Keratinocyte (primary cell): ENCODE results near the gene PPAT. TPM values are rescaled to one million over a fixed set of nuclear protein-coding genes. Genes with fewer than 3 reads are reported as not detected.
A peak's percentile ranks its signal among the peaks of the same experiment; 100 is the strongest.

Experiments
- DNase-seq: peaks from one replicate; pipeline ENCODE4 v3.0.0-alpha.2; 2011; ENCODE audit warnings: low read depth, missing footprints, low spot score
- FAIRE-seq: peaks from 2 replicates; lab custom pipeline; 2011; peaks lifted over from hg19 to GRCh38; lab: Jason Lieb, UNC
- H2AFZ ChIP-seq: 2 replicates; pipeline ENCODE4 v1.6.0; 2012; ENCODE audit warnings: low read length, control low read depth, inconsistent platforms; ENCODE audit not compliant: control insufficient read depth
- H3K27ac ChIP-seq: 2 replicates; pipeline ENCODE4 v1.5.1; 2011; ENCODE audit warnings: low read length; ENCODE audit not compliant: control insufficient read depth, insufficient read depth
- H3K27me3 ChIP-seq: 3 replicates; pipeline ENCODE4 v1.6.0; 2011; ENCODE audit warnings: low read length; ENCODE audit not compliant: control insufficient read depth, insufficient read depth; ENCODE audit errors: extremely low read depth
- H3K36me3 ChIP-seq, 2 experiments: 2 replicates in 1 of 2; 3 replicates in 1 of 2; pipeline ENCODE4 v1.5.1; 2011; ENCODE audit warnings: low read length in 2 of 2, mild to moderate bottlenecking in 1 of 2; ENCODE audit not compliant: control insufficient read depth in 2 of 2, insufficient read depth in 2 of 2; ENCODE audit errors: extremely low read depth in 1 of 2
- H3K4me1 ChIP-seq: 3 replicates; pipeline ENCODE4 v1.5.1; 2011; ENCODE audit warnings: low read length; ENCODE audit not compliant: control insufficient read depth, insufficient read depth; ENCODE audit errors: extremely low read depth
- H3K4me2 ChIP-seq: 3 replicates; pipeline ENCODE4 v1.6.0; 2011; ENCODE audit warnings: low read depth, low read length; ENCODE audit not compliant: control insufficient read depth, insufficient read depth; ENCODE audit errors: extremely low read depth
- H3K4me3 ChIP-seq, 3 experiments: fragments of 200-600 bp in 1 of 3; sonication (generic) in 1 of 3; 2 replicates in 2 of 3; 3 replicates in 1 of 3; pipeline ENCODE4 v1.5.1; 2011 to 2016; ENCODE audit warnings: low read length in 3 of 3, mild to moderate bottlenecking in 3 of 3, control low read depth in 2 of 3, inconsistent platforms in 1 of 3, low read depth in 1 of 3, mixed read lengths in 1 of 3, mixed run types in 1 of 3, moderate library complexity in 1 of 3; ENCODE audit not compliant: control insufficient read depth in 2 of 3, insufficient read depth in 2 of 3; ENCODE audit errors: extremely low read depth in 1 of 3
- H3K79me2 ChIP-seq: 2 replicates; pipeline ENCODE4 v1.6.0; 2012; ENCODE audit warnings: low read length; ENCODE audit not compliant: control insufficient read depth, insufficient read depth
- H3K9ac ChIP-seq: 3 replicates; pipeline ENCODE4 v1.6.0; 2011; ENCODE audit warnings: low read length; ENCODE audit not compliant: control insufficient read depth, insufficient read depth; ENCODE audit errors: extremely low read depth
- H3K9me1 ChIP-seq: 3 replicates; pipeline ENCODE4 v1.6.0; 2011; ENCODE audit warnings: low read length; ENCODE audit not compliant: control insufficient read depth, insufficient read depth; ENCODE audit errors: extremely low read depth
- H3K9me3 ChIP-seq: 2 replicates; pipeline ENCODE4 v1.5.1; 2012; ENCODE audit warnings: low read depth, low read length; ENCODE audit not compliant: control insufficient read depth
- H4K20me1 ChIP-seq: 3 replicates; pipeline ENCODE4 v1.6.0; 2011; ENCODE audit warnings: low read length; ENCODE audit not compliant: control insufficient read depth, insufficient read depth; ENCODE audit errors: extremely low read depth
- EZH2 ChIP-seq: IDR thresholded peaks from one replicate; pipeline ENCODE4 v1.6.1; 2012; ENCODE audit warnings: inconsistent platforms, mild to moderate bottlenecking, low read length, moderate library complexity
- dilution Hi-C: fragments of 300-500 bp; cut with MboI; formaldehyde crosslinking; loops from one replicate; pipeline ENCODE4 v1.7.0; 2020; ENCODE audit warnings: low sequenced_read_pairs; ENCODE audit not compliant: extremely low pct_ligation_motif_present
- polyA plus RNA-seq, 5 experiments: library from polyadenylated mRNA; depleted of rRNA in 3 of 5; stranded (reverse) in 3 of 5; stranded (forward) in 1 of 5; unstranded in 1 of 5; fragments of >200 nt; gene quantifications; 1 replicate in 1 of 5; 2 replicates in 3 of 5; 3 replicates in 1 of 5; pipeline versions ENCODE4 v1.2.1 to v1.2.3, GENCODE V29; 2011 to 2012; ENCODE audit warnings: missing spikeins in 2 of 5, low read depth in 1 of 5, low replicate concordance in 1 of 5
- TF ChIP-seq, protein P1 (sequence below), 3 experiments: IDR thresholded peaks in 1 of 3; conservative IDR thresholded peaks in 1 of 3; optimal IDR thresholded peaks in 1 of 3; 2 replicates in 2 of 3; 3 replicates in 1 of 3; pipeline versions ENCODE3 to v1.5.1; 2011; ENCODE audit warnings: low read length in 3 of 3, mild to moderate bottlenecking in 3 of 3, moderate library complexity in 2 of 3, control low read depth in 1 of 3, inconsistent platforms in 1 of 3; ENCODE audit not compliant: insufficient read depth in 2 of 3; ENCODE audit errors: extremely low read depth in 1 of 3

PPAT gene
- polyA plus RNA-seq, 1 donor (not counting 4 experiments of a cell fraction or from before 2014, with no cell fraction given) = 24.9 TPM

DNA sequence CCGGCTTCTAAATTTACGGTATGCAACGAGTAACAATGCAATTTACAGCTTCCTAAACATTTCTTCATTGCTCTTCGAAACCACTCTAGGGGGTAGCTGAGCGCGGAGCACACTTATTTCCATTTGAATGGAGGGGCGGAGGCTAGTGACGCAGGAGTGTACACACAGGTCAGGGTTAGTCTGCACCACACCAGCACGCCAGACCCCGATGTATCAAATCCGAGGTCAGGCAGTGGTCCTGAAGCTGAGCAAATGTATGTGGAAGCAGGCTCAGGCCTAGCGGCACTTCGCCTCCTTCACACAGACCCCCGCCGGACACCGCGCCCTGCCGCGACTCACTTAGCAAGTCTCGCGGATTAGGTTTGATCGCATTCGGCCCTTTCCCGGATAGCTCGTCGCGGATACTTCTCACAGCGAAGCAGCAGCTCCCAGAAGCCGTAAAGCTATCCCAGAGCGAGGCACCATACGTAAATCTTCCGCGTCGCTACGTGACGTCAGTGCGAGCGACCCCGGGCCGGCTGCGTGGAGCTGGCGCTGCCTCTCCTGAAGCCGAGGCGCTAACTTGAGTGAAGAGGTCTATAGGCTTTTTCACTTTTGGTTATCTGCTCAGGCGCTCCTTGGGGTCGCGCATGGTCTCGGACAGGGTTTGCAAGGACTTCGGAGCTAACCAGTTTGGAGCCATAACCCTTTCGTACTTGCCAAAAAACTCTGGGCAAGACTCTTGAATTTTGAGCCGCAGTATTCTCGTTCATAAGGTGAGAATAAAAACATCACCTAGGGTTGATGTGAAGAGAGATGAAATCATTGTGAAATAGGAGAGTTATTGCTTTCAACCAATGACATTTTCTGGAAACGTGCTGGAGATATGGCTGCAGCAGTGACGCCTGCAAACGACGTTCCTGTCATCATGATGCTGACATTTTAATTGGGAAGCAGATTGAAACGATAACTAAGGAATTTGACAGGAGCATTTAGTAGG, 48.1 kb downstream of the PPAT start, which contains the start of gene AASDH:
Gene AASDH (minus strand): TSS at position 469 of the 979 bp plus-strand sequence. CDS start 3,192 bp downstream, outside the sequence.
- no peaks in the 10 kb centered on the region for H3K36me3 ChIP-seq
- peak within 1 kb of the TSS; percentile 95 for H3K4me2 ChIP-seq
- peak within 1 kb of the TSS; percentile 99 for H2AFZ ChIP-seq
- peak; percentile 50 for DNase-seq
- peak within 1 kb of the TSS; percentile 97 for H3K9ac ChIP-seq
- no peaks in the 10 kb centered on the region for H4K20me1 ChIP-seq
- H3K79me2 ChIP-seq = peaks cover 22% of the 10 kb centered on the region
- H3K4me3 ChIP-seq = peak within 1 kb of the TSS; percentile 64 to 98 (median 96)
- no peak for TF ChIP-seq EZH2
- TF ChIP-seq, protein P1, sequence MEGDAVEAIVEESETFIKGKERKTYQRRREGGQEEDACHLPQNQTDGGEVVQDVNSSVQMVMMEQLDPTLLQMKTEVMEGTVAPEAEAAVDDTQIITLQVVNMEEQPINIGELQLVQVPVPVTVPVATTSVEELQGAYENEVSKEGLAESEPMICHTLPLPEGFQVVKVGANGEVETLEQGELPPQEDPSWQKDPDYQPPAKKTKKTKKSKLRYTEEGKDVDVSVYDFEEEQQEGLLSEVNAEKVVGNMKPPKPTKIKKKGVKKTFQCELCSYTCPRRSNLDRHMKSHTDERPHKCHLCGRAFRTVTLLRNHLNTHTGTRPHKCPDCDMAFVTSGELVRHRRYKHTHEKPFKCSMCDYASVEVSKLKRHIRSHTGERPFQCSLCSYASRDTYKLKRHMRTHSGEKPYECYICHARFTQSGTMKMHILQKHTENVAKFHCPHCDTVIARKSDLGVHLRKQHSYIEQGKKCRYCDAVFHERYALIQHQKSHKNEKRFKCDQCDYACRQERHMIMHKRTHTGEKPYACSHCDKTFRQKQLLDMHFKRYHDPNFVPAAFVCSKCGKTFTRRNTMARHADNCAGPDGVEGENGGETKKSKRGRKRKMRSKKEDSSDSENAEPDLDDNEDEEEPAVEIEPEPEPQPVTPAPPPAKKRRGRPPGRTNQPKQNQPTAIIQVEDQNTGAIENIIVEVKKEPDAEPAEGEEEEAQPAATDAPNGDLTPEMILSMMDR (optimal IDR thresholded peaks at IDR 0.05 in 1 of 3, IDR thresholded peaks at IDR 0.05 in 1 of 3, conservative IDR thresholded peaks at IDR 0.05 in 1 of 3; ENCODE audit: extremely low read depth in 1 of 3, insufficient read depth in 2 of 3, low read length in 3 of 3) = no peak
- dilution Hi-C loops = no loop called here
- no peaks in the 10 kb centered on the region for H3K9me3 ChIP-seq
- H3K27me3 ChIP-seq = no peaks in the 10 kb centered on the region
- no peaks in the 10 kb centered on the region for H3K9me1 ChIP-seq
- peaks cover 10% of the 10 kb centered on the region for H3K4me1 ChIP-seq
- FAIRE-seq = peak; percentile 78
- H3K27ac ChIP-seq = peak within 1 kb of the TSS; percentile 93

DNA sequence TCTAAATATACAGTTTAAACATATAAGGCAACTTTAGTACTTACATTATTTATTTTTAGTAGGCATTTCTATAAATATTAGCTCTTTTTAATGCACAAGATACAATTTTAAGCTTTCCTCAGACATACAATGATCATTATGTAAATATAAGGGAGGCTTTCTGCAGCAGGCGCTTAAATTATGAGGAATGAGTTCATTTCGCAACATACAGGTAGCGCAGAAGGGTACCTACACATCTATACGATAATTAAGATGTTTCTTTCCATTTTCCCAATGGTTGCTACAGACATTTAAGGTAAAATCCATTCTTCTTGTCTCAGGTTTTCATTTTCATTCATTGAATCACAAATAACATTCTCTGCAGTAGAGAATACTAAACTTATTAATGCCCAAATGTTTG, 49.3 kb downstream of the PPAT start:
- dilution Hi-C loops = no loop called here
- peak overlapping the region; percentile 75 for H3K4me2 ChIP-seq
- peaks cover 10% of the 10 kb centered on the region for H3K4me1 ChIP-seq
- peaks cover 20% of the 10 kb centered on the region for H3K79me2 ChIP-seq
- H4K20me1 ChIP-seq = no peaks in the 10 kb centered on the region
- H2AFZ ChIP-seq = peak overlapping the region; percentile 11
- peak overlapping the region; percentile 49 to 64 (median 63) for H3K4me3 ChIP-seq
- no peaks in the 10 kb centered on the region for H3K9me1 ChIP-seq
- no peak for TF ChIP-seq EZH2
- TF ChIP-seq, protein P1 (optimal IDR thresholded peaks at IDR 0.05 in 1 of 3, IDR thresholded peaks at IDR 0.05 in 1 of 3, conservative IDR thresholded peaks at IDR 0.05 in 1 of 3; ENCODE audit: extremely low read depth in 1 of 3, insufficient read depth in 2 of 3, low read length in 3 of 3) = no peak
- peak overlapping the region; percentile 44 for H3K9ac ChIP-seq
- no peaks in the 10 kb centered on the region for H3K27me3 ChIP-seq
- no peaks in the 10 kb centered on the region for H3K9me3 ChIP-seq
- no peaks in the 10 kb centered on the region for H3K36me3 ChIP-seq
- H3K27ac ChIP-seq = no peak overlapping the region
- DNase-seq (no peak), FAIRE-seq (no peak)
